PC-3 (cell line): Measurements from ENCODE around the gene AGPAT4. TPM values are rescaled to one million over a fixed set of nuclear protein-coding genes. Genes with fewer than 3 reads are reported as not detected.

Experiments used
- ATAC-seq: fragments of 200-7000 bp; cut with Tn5 transposase; 2 replicates; pipeline ENCODE4 v1.9.1; 2020; ENCODE audit warnings: mild to moderate bottlenecking, moderate library complexity
- BruUV-seq: library from RNA; stranded (reverse); fragments of 400-500 nt; replicated peaks from 2 replicates; lab custom pipeline; 2021; lab: Mats Ljungman, UMichigan
- CTCF ChIA-PET: fragments of 300-600 bp; sonication (Branson Sonifier 250); formaldehyde crosslinking; loops from one replicate; lab custom pipeline; 2022; ENCODE audit warnings: antibody characterized with exemption; lab: Charles Lee
- POLR2A ChIA-PET: fragments of 300-600 bp; sonication (Branson Sonifier 250); formaldehyde crosslinking; loops from one replicate; lab custom pipeline; 2022; ENCODE audit warnings: antibody characterized with exemption; ENCODE audit not compliant: unreplicated experiment; lab: Charles Lee
- DNase-seq: peaks from one replicate; pipeline ENCODE4 v3.0.0-alpha.2; 2015
- H2AFZ ChIP-seq: fragments of 300-600 bp; sonication (generic); 2 replicates; pipeline ENCODE4 v1.6.0; 2016; ENCODE audit warnings: antibody characterized with exemption, low read length
- H3F3A ChIP-seq: fragments of 300-600 bp; sonication (generic); one replicate; pipeline ENCODE4 v1.6.0; 2017; ENCODE audit warnings: antibody characterized with exemption, low read length, control low read depth, mild to moderate bottlenecking; ENCODE audit not compliant: unreplicated experiment
- H3K27ac ChIP-seq: fragments of 300-600 bp; sonication (generic); 2 replicates; pipeline ENCODE4 v1.5.1; 2016; ENCODE audit warnings: mild to moderate bottlenecking, low read length
- H3K27me3 ChIP-seq: fragments of 300-600 bp; sonication (generic); 2 replicates; pipeline ENCODE4 v1.6.1; 2016; ENCODE audit warnings: low read length, mixed read lengths
- H3K36me3 ChIP-seq: fragments of 300-600 bp; sonication (generic); 2 replicates; pipeline ENCODE4 v1.6.1; 2016; ENCODE audit warnings: low read depth, mixed run types, low read length, mixed read lengths
- H3K4me1 ChIP-seq: fragments of 300-600 bp; sonication (generic); 2 replicates; pipeline ENCODE4 v1.5.1; 2016; ENCODE audit warnings: low read length; ENCODE audit not compliant: insufficient read depth
- H3K4me2 ChIP-seq: fragments of 300-600 bp; sonication (generic); 2 replicates; pipeline ENCODE4 v1.6.0; 2016; ENCODE audit warnings: low read length
- H3K4me3 ChIP-seq: fragments of 300-600 bp; sonication (generic); 2 replicates; pipeline ENCODE4 v1.5.1; 2016; ENCODE audit warnings: mild to moderate bottlenecking, low read length, mixed read lengths
- H3K79me2 ChIP-seq: fragments of 300-600 bp; sonication (generic); 2 replicates; pipeline ENCODE4 v1.6.1; 2017; ENCODE audit warnings: low read length, mixed read lengths
- H3K9ac ChIP-seq: fragments of 300-600 bp; sonication (generic); 2 replicates; pipeline ENCODE4 v1.6.0; 2016; ENCODE audit warnings: mild to moderate bottlenecking, low read length
- H3K9me2 ChIP-seq: fragments of 300-600 bp; sonication (generic); replicated peaks from 2 replicates; pipeline ENCODE4 v1.6.1; 2016; ENCODE audit warnings: mixed run types, low read length, mixed read lengths
- H3K9me3 ChIP-seq: fragments of 300-600 bp; sonication (generic); 2 replicates; pipeline ENCODE4 v1.6.1; 2016; ENCODE audit warnings: low read length, mixed read lengths
- H4K20me1 ChIP-seq: fragments of 300-600 bp; sonication (generic); 2 replicates; pipeline ENCODE4 v1.6.1; 2016; ENCODE audit warnings: low read length, mixed read lengths
- EZH2 ChIP-seq: fragments of 300-600 bp; sonication (generic); IDR thresholded peaks from one replicate; pipeline ENCODE4 v1.6.1; 2017; ENCODE audit warnings: antibody characterized with exemption, mild to moderate bottlenecking, low read length; ENCODE audit not compliant: unreplicated experiment
- EZH2phosphoT487 ChIP-seq: fragments of 300-600 bp; sonication (generic); IDR thresholded peaks from 2 replicates; pipeline ENCODE4 v1.6.1; 2018; ENCODE audit warnings: mild to moderate bottlenecking, antibody characterized with exemption, low read length, borderline replicate concordance
- intact Hi-C: fragments of 100-400 bp; cut with micrococcal nuclease; formaldehyde crosslinking; loops from 2 replicates; pipeline ENCODE4 v1.9.0; 2023
- total RNA-seq: library from RNA; depleted of rRNA; stranded (reverse); fragments of >200 nt; gene quantifications from 2 replicates; pipeline ENCODE4 v1.2.3, GENCODE V29; 2014
- TF ChIP-seq, protein P1 (sequence below): fragments of 300-600 bp; sonication (generic); conservative IDR thresholded peaks from 2 replicates; pipeline ENCODE4 v1.5.1; 2017; ENCODE audit warnings: antibody characterized with exemption, low read depth, mild to moderate bottlenecking, low read length

The AGPAT4 gene
- total RNA-seq, 1 experiment from 2014 or later: 3.8 TPM

DNA sequence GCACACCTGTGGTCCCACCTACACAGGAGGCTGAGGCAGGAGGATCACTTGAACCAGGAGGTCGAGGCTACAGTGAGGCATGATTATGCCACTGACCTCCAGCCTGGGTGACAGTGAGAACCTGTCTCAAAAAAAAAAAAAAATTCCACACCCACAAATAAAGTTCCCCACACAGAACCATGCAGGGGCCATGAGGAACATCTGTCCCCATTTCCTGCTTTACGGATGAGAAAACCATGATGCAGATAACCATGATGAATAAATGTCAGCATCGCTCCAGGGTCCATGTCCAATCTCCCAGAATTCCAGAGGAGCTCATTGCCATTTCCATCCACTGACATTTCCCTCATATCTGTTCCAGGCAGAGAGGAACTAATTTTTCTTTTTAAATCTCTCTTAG is 16.9 kb upstream of the AGPAT4 start:
- Histone ChIP-seq H3K36me3 (no peaks in the 10 kb centered on the region), H3K9ac (no peak overlapping the region), H3K79me2 (no peaks in the 10 kb centered on the region), H3K27me3 (no peaks in the 10 kb centered on the region), H3K27ac (no peak overlapping the region), H3K9me2 (no peaks in the 10 kb centered on the region), H2AFZ (no peak overlapping the region), H3F3A (no peaks in the 10 kb centered on the region), H3K4me3 (no peak overlapping the region), H3K4me1 (no peaks in the 10 kb centered on the region), H3K9me3 (no peaks in the 10 kb centered on the region), H4K20me1 (no peaks in the 10 kb centered on the region), H3K4me2 (no peak overlapping the region)
- ChIA-PET CTCF (no interaction called here), POLR2A (no interaction called here)
- ATAC-seq: no peak
- no TSS peak for BruUV-seq
- TF ChIP-seq EZH2 (no peak), EZH2phosphoT487 (no peak)
- TF ChIP-seq, protein P1, sequence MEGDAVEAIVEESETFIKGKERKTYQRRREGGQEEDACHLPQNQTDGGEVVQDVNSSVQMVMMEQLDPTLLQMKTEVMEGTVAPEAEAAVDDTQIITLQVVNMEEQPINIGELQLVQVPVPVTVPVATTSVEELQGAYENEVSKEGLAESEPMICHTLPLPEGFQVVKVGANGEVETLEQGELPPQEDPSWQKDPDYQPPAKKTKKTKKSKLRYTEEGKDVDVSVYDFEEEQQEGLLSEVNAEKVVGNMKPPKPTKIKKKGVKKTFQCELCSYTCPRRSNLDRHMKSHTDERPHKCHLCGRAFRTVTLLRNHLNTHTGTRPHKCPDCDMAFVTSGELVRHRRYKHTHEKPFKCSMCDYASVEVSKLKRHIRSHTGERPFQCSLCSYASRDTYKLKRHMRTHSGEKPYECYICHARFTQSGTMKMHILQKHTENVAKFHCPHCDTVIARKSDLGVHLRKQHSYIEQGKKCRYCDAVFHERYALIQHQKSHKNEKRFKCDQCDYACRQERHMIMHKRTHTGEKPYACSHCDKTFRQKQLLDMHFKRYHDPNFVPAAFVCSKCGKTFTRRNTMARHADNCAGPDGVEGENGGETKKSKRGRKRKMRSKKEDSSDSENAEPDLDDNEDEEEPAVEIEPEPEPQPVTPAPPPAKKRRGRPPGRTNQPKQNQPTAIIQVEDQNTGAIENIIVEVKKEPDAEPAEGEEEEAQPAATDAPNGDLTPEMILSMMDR: no peak
- intact Hi-C loops: no loop called here
- DNase-seq: no peak

- CTCF ChIA-PET: no interaction called here
- ATAC-seq: peak; percentile 55; the same call in 1 of the 2 replicates
- DNase-seq: peak; percentile 56
- no peak overlapping the region for H2AFZ ChIP-seq
- H3K9me2 ChIP-seq: no peaks in the 10 kb centered on the region
- intact Hi-C loops: no loop called here
- no peaks in the 10 kb centered on the region for H3K79me2 ChIP-seq
- no peaks in the 10 kb centered on the region for H3K27me3 ChIP-seq
- TF ChIP-seq, protein P1: no peak
- no peak for TF ChIP-seq EZH2phosphoT487
- H4K20me1 ChIP-seq: no peaks in the 10 kb centered on the region
- H3K36me3 ChIP-seq: no peaks in the 10 kb centered on the region
- H3K9ac ChIP-seq: no peak overlapping the region
- H3K4me1 ChIP-seq: peaks cover 11% of the 10 kb centered on the region
- no peak overlapping the region for H3K27ac ChIP-seq
- POLR2A ChIA-PET: no interaction called here
- no peak overlapping the region for H3K4me2 ChIP-seq
- BruUV-seq: no TSS peak
- H3K4me3 ChIP-seq: no peak overlapping the region
- no peaks in the 10 kb centered on the region for H3F3A ChIP-seq
- no peaks in the 10 kb centered on the region for H3K9me3 ChIP-seq
Observed at GRCh38 chr6:161284653-161285052, 10.8 kb upstream of the AGPAT4 start.

DNA sequence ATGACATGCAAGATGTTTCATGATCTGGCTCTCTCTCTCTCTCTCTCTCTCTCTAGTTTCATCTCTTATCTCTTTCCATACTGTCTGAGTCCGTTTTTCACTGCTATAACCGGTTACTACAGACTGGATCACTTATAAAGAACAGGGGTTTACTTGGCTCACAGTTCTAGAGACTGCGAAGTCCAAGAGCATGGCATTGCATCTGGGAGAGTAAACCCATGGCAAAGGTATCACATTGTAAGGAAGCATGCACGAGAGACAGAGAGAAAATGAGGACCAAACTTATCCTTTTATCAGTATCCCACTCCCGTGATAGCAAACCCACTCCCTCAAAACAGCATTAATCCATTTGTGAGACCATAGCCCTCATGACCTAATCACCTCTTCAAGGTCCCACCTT is 7.2 kb upstream of the AGPAT4 start:
- ATAC-seq: no peak
- no peak overlapping the region for H2AFZ ChIP-seq

More for the DNA sequence above, 7.2 kb upstream of the AGPAT4 start:
- TF ChIP-seq EZH2phosphoT487 (no peak), EZH2 (no peak)
- TF ChIP-seq, protein P1: no peak
- no peak for DNase-seq
- Histone ChIP-seq H3K4me2 (no peak overlapping the region), H3K9me3 (no peaks in the 10 kb centered on the region), H3F3A (no peaks in the 10 kb centered on the region), H3K4me3 (no peak overlapping the region), H3K79me2 (no peaks in the 10 kb centered on the region), H3K27ac (no peak overlapping the region), H3K27me3 (no peaks in the 10 kb centered on the region), H3K4me1 (peaks cover 11% of the 10 kb centered on the region), H3K36me3 (no peaks in the 10 kb centered on the region), H3K9me2 (no peaks in the 10 kb centered on the region), H3K9ac (no peak overlapping the region), H4K20me1 (no peaks in the 10 kb centered on the region)
- CTCF ChIA-PET: no interaction called here
- BruUV-seq: no TSS peak
- POLR2A ChIA-PET: no interaction called here
- intact Hi-C loops: no loop called here
